ENCODE measurements around the gene JAZF1.

GRCh38 chr7:28132959-28133870 is 47.4 kb downstream of the JAZF1 start:
- no peak for TF ChIP-seq CTCF (IDR thresholded peaks at IDR 0.05; ENCODE audit: insufficient read depth, low read length)
- no peak for TF ChIP-seq GABPA (IDR thresholded peaks at IDR 0.05; ENCODE audit: low read depth)
- no peak for TF ChIP-seq POLR2AphosphoS5 (IDR thresholded peaks at IDR 0.05; ENCODE audit: low read depth)
- TF ChIP-seq SPI1 (IDR thresholded peaks at IDR 0.05; ENCODE audit: borderline replicate concordance, low read depth): no peak
- no peak for TF ChIP-seq REST (IDR thresholded peaks at IDR 0.05; ENCODE audit: insufficient replicate concordance, low read depth)

Measured in HL-60 (cell line).